ENCODE results near the gene ATP8B4.

GRCh38 chr15:49813625-49814024 is 305.4 kb downstream of the ATP8B4 start:
- TF ChIP-seq CTCF (IDR thresholded peaks at IDR 0.05): no peak
- TF ChIP-seq POLR2A (IDR thresholded peaks at IDR 0.05): no peak
